GM12878 (cell line): ENCODE results near the gene ZNF428. TPM values are rescaled to one million over a fixed set of nuclear protein-coding genes. Genes with fewer than 3 reads are reported as not detected.

Source experiments
- ATAC-seq: fragments of 200-7000 bp; cut with Tn5 transposase; 3 replicates; pipeline ENCODE4 v1.9.1; 2020; ENCODE audit warnings: mild to moderate bottlenecking, moderate library complexity
- BruUV-seq: library from RNA; stranded (reverse); fragments of 400-500 nt; replicated peaks from 2 replicates; lab custom pipeline; 2021; lab: Mats Ljungman, UMichigan
- CTCF ChIA-PET: fragments of 300-600 bp; sonication (Branson Sonifier 250); formaldehyde crosslinking; extraction: SDS; loops from one replicate; lab custom pipeline; 2021; ENCODE audit warnings: inconsistent platforms; lab: Yijun Ruan, JAX
- POLR2A ChIA-PET: fragments of 350-600 bp; formaldehyde crosslinking; extraction: SDS; loops from one replicate; lab custom pipeline; 2021; ENCODE audit warnings: inconsistent platforms; lab: Charles Lee
- RAD21 ChIA-PET: fragments of 300-600 bp; sonication (Branson Sonifier 250); formaldehyde crosslinking; loops from one replicate; lab custom pipeline; 2023; ENCODE audit warnings: antibody characterized with exemption; ENCODE audit not compliant: unreplicated experiment; lab: Charles Lee
- SMC1A ChIA-PET: fragments of 300-600 bp; sonication (Branson Sonifier 250); formaldehyde crosslinking; loops from one replicate; lab custom pipeline; 2023; ENCODE audit not compliant: unreplicated experiment, uncharacterized antibody; lab: Charles Lee
- DNase-seq: peaks from one replicate; pipeline ENCODE4 v3.0.0-alpha.2; 2011; ENCODE audit warnings: low read depth, low spot score
- FAIRE-seq: peaks from 3 replicates; lab custom pipeline; 2011; peaks lifted over from hg19 to GRCh38; lab: Jason Lieb, UNC
- H2AFZ ChIP-seq: 2 replicates; pipeline ENCODE4 v1.6.0; 2011; ENCODE audit warnings: low read depth, low read length, control low read depth; ENCODE audit not compliant: control insufficient read depth
- H3K27ac ChIP-seq: 2 replicates; pipeline ENCODE4 v1.5.1; 2011; ENCODE audit warnings: control low read depth; ENCODE audit not compliant: control insufficient read depth, insufficient read depth
- H3K27me3 ChIP-seq, 2 experiments: replicated peaks in 1 of 2; 2 replicates each; pipeline versions ENCODE4 v1.6.0 to v1.6.1; 2011; ENCODE audit warnings: low read length in 1 of 2; ENCODE audit not compliant: control insufficient read depth in 2 of 2, insufficient read depth in 2 of 2
- H3K36me3 ChIP-seq, 2 experiments: 2 replicates each; pipeline ENCODE4 v1.5.1; 2011; ENCODE audit warnings: low read length in 1 of 2; ENCODE audit not compliant: control insufficient read depth in 2 of 2, insufficient read depth in 2 of 2
- H3K4me1 ChIP-seq: 2 replicates; pipeline ENCODE4 v1.6.1; 2011; ENCODE audit warnings: mild to moderate bottlenecking, low read length, moderate library complexity, mixed read lengths; ENCODE audit not compliant: control insufficient read depth, insufficient read depth
- H3K4me2 ChIP-seq: 2 replicates; pipeline ENCODE4 v1.6.0; 2011; ENCODE audit warnings: control low read depth; ENCODE audit not compliant: control insufficient read depth, insufficient read depth
- H3K4me3 ChIP-seq: fragments of 200-600 bp; sonication (generic); 2 replicates; pipeline ENCODE4 v1.5.1; 2016
- H3K79me2 ChIP-seq: 2 replicates; pipeline ENCODE4 v1.6.0; 2011; ENCODE audit warnings: low read length; ENCODE audit not compliant: control insufficient read depth, insufficient read depth
- H3K9ac ChIP-seq: 2 replicates; pipeline ENCODE4 v1.8.0; 2011; ENCODE audit warnings: low read length, control low read depth, mixed read lengths; ENCODE audit not compliant: control insufficient read depth, insufficient read depth
- H3K9me3 ChIP-seq: replicated peaks from 3 replicates; pipeline ENCODE4 v1.5.1; 2011; ENCODE audit warnings: mild to moderate bottlenecking, low read length; ENCODE audit not compliant: control insufficient read depth, insufficient read depth
- H4K20me1 ChIP-seq: 2 replicates; pipeline ENCODE4 v1.6.0; 2011; ENCODE audit not compliant: control insufficient read depth, insufficient read depth
- CBX5 ChIP-seq: sonication (generic); IDR thresholded peaks from 2 replicates; pipeline ENCODE4 v1.6.1; 2016; ENCODE audit warnings: low read depth, moderate library complexity, mild to moderate bottlenecking, inconsistent platforms
- CEBPB ChIP-seq, 2 experiments: fragments of 150-350 bp in 1 of 2; IDR thresholded peaks; 2 replicates each; pipeline ENCODE4 v1.6.1; 2012 to 2014; ENCODE audit warnings: low read depth in 2 of 2, low read length in 2 of 2, borderline replicate concordance in 1 of 2, inconsistent platforms in 1 of 2
- CUX1 ChIP-seq: IDR thresholded peaks from 2 replicates; pipeline ENCODE4 v1.6.1; 2012; ENCODE audit warnings: improper control_type of control experiment, low read depth, low read length; ENCODE audit not compliant: insufficient replicate concordance
- NR2F1 ChIP-seq: fragments of 450-650 bp; conservative IDR thresholded peaks from 2 replicates; pipeline ENCODE4 v1.6.1; 2017; ENCODE audit warnings: mild to moderate bottlenecking
- RELB ChIP-seq: fragments of 450-650 bp; IDR thresholded peaks from 2 replicates; pipeline ENCODE4 v1.6.1; 2017; ENCODE audit warnings: low read depth, mild to moderate bottlenecking, moderate library complexity
- RFX5 ChIP-seq: IDR thresholded peaks from 2 replicates; pipeline ENCODE4 v1.6.1; 2011; ENCODE audit warnings: low read depth, low read length, improper control_type of control experiment
- SREBF1 ChIP-seq: IDR thresholded peaks from 2 replicates; pipeline ENCODE4 v1.6.1; 2012; ENCODE audit warnings: mild to moderate bottlenecking, low read length
- TBL1XR1 ChIP-seq: IDR thresholded peaks from 2 replicates; pipeline ENCODE4 v1.6.1; 2012; ENCODE audit warnings: low read depth, low read length, improper control_type of control experiment
- ZZZ3 ChIP-seq: IDR thresholded peaks from 2 replicates; pipeline ENCODE4 v1.6.1; 2011; ENCODE audit warnings: low read depth; ENCODE audit not compliant: control insufficient read depth, insufficient read length
- WGBS: methylation state at CpG from one replicate; pipeline ENCODE4 v1.1.6; 2016; ENCODE audit warnings: low lambda C conversion rate; ENCODE audit not compliant: insufficient replicate concordance, insufficient coverage; ENCODE audit errors: missing lambda C conversion rate; 5-methylcytosine and 5-hydroxymethylcytosine counted together
- in situ Hi-C: fragments of 300-500 bp; cut with MboI; formaldehyde crosslinking; loops from 9 replicates; pipeline ENCODE4 v1.14.3; 2018; ENCODE audit warnings: mixed read lengths
- intact Hi-C: fragments of 100-400 bp; cut with micrococcal nuclease; formaldehyde crosslinking; loops from one replicate; pipeline ENCODE4 v1.14.2; 2022; ENCODE audit not compliant: unreplicated experiment
- polyA plus RNA-seq, 11 experiments: library from polyadenylated mRNA; depleted of rRNA in 4 of 11; unstranded in 6 of 11; stranded (reverse) in 5 of 11; fragments of >200 nt; fragmentation: Nextera tagmentation in 4 of 11; fragmentation: Illumina TruSeq in 1 of 11; extraction: Ambion mirVana in 4 of 11; extraction: Trizol in 1 of 11; gene quantifications; 1 replicate in 1 of 11; 2 replicates in 10 of 11; pipeline versions ENCODE4 v1.2.1 to v1.2.3, GENCODE V29; 2011 to 2016; ENCODE audit warnings: inconsistent platforms in 2 of 11, missing spikeins in 2 of 11, low read depth in 1 of 11
- total RNA-seq, 4 experiments: library from RNA; depleted of rRNA in 3 of 4; stranded (reverse); fragments of >200 nt in 3 of 4; fragmentation: Illumina TruSeq in 1 of 4; extraction: Trizol in 1 of 4; gene quantifications; 2 replicates each; pipeline versions ENCODE4 v1.2.1 to v1.2.3, GENCODE V29; 2013 to 2021
- TF ChIP-seq, protein P1 (sequence below): fragments of 450-650 bp; IDR thresholded peaks from 2 replicates; pipeline ENCODE4 v1.6.1; 2014; ENCODE audit warnings: mild to moderate bottlenecking
- TF ChIP-seq, protein P2 (sequence below): fragments of 450-650 bp; IDR thresholded peaks from 2 replicates; pipeline ENCODE4 v1.6.1; 2016; ENCODE audit warnings: mild to moderate bottlenecking
- TF ChIP-seq, protein P3 (sequence below): fragments of 450-650 bp; formaldehyde crosslinking; IDR thresholded peaks from 2 replicates; pipeline ENCODE4 v1.4.0; 2020; ENCODE audit warnings: mild to moderate bottlenecking, moderate library complexity

The ZNF428 gene
- total and polyA plus RNA-seq, 10 of the 15 experiments (the other 5 are each of a cell fraction or from before 2014, with no cell fraction given) = 0.27 to 57.8 (median 20.4) TPM

- 57% methylated on average over 5 of the region's 5 CpGs for WGBS
- POLR2A ChIA-PET = no interaction called here
- no peak for DNase-seq
- no peak for TF ChIP-seq RELB
- TF ChIP-seq, protein P1, sequence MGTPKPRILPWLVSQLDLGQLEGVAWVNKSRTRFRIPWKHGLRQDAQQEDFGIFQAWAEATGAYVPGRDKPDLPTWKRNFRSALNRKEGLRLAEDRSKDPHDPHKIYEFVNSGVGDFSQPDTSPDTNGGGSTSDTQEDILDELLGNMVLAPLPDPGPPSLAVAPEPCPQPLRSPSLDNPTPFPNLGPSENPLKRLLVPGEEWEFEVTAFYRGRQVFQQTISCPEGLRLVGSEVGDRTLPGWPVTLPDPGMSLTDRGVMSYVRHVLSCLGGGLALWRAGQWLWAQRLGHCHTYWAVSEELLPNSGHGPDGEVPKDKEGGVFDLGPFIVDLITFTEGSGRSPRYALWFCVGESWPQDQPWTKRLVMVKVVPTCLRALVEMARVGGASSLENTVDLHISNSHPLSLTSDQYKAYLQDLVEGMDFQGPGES = no peak
- no peak for TF ChIP-seq RFX5
- no peak for TF ChIP-seq TBL1XR1
- no peak for TF ChIP-seq ZZZ3
- TF ChIP-seq CEBPB (IDR thresholded peaks at IDR 0.05; ENCODE audit: borderline replicate concordance in 1 of 2, low read depth in 2 of 2, low read length in 2 of 2) = no peak
- TF ChIP-seq CUX1 = no peak
- TF ChIP-seq CBX5 = no peak
- TF ChIP-seq, protein P2, sequence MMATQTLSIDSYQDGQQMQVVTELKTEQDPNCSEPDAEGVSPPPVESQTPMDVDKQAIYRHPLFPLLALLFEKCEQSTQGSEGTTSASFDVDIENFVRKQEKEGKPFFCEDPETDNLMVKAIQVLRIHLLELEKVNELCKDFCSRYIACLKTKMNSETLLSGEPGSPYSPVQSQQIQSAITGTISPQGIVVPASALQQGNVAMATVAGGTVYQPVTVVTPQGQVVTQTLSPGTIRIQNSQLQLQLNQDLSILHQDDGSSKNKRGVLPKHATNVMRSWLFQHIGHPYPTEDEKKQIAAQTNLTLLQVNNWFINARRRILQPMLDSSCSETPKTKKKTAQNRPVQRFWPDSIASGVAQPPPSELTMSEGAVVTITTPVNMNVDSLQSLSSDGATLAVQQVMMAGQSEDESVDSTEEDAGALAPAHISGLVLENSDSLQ = no peak
- TF ChIP-seq, protein P3, sequence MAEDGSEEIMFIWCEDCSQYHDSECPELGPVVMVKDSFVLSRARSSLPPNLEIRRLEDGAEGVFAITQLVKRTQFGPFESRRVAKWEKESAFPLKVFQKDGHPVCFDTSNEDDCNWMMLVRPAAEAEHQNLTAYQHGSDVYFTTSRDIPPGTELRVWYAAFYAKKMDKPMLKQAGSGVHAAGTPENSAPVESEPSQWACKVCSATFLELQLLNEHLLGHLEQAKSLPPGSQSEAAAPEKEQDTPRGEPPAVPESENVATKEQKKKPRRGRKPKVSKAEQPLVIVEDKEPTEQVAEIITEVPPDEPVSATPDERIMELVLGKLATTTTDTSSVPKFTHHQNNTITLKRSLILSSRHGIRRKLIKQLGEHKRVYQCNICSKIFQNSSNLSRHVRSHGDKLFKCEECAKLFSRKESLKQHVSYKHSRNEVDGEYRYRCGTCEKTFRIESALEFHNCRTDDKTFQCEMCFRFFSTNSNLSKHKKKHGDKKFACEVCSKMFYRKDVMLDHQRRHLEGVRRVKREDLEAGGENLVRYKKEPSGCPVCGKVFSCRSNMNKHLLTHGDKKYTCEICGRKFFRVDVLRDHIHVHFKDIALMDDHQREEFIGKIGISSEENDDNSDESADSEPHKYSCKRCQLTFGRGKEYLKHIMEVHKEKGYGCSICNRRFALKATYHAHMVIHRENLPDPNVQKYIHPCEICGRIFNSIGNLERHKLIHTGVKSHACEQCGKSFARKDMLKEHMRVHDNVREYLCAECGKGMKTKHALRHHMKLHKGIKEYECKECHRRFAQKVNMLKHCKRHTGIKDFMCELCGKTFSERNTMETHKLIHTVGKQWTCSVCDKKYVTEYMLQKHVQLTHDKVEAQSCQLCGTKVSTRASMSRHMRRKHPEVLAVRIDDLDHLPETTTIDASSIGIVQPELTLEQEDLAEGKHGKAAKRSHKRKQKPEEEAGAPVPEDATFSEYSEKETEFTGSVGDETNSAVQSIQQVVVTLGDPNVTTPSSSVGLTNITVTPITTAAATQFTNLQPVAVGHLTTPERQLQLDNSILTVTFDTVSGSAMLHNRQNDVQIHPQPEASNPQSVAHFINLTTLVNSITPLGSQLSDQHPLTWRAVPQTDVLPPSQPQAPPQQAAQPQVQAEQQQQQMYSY = no peak
- TF ChIP-seq SREBF1 = no peak
- TF ChIP-seq NR2F1 = no peak
Measured at GRCh38 chr19:43631491-43631890, 12.1 kb upstream of the ZNF428 start.

More at GRCh38 chr19:43631491-43631890, 12.1 kb upstream of the ZNF428 start:
- Histone ChIP-seq H3K9me3 (no peaks in the 10 kb centered on the region), H4K20me1 (no peaks in the 10 kb centered on the region), H3K4me2 (no peak overlapping the region), H3K79me2 (no peaks in the 10 kb centered on the region), H3K27me3 (peaks cover 0 to 3% of the 10 kb centered on the region in 2 experiments; a peak in 1 of 4 replicates), H3K9ac (no peak overlapping the region), H3K27ac (no peak overlapping the region), H3K4me3 (no peak overlapping the region), H3K36me3 (no peaks in the 10 kb centered on the region), H3K4me1 (no peaks in the 10 kb centered on the region), H2AFZ (no peak overlapping the region)
- ChIA-PET RAD21 (no interaction called here), CTCF (no interaction called here), SMC1A (no interaction called here)
- no peak for ATAC-seq
- no peak for FAIRE-seq
- intact Hi-C loops = no loop called here
- no TSS peak for BruUV-seq
- in situ Hi-C loops = no loop called here
